Fibroblast of villous mesenchyme (primary cell): ENCODE results near the gene YKT6. TPM values are rescaled to one million over a fixed set of nuclear protein-coding genes. Genes with fewer than 3 reads are reported as not detected.

Experiments used
- DNase-seq: peaks from one replicate; pipeline ENCODE4 v3.0.0-alpha.2; 2010; ENCODE audit warnings: low read depth
- H3K4me3 ChIP-seq: 2 replicates; pipeline ENCODE4 v1.5.1; 2011; ENCODE audit warnings: low read depth, mild to moderate bottlenecking, low read length
- total RNA-seq: library from RNA; depleted of rRNA; stranded (reverse); fragments of >200 nt; gene quantifications from 2 replicates; pipeline ENCODE4 v1.2.3, GENCODE V29; 2012
- TF ChIP-seq, protein P1 (sequence below): IDR thresholded peaks from 2 replicates; pipeline ENCODE4 v1.5.1; 2012; ENCODE audit warnings: low read depth, mild to moderate bottlenecking, low read length; ENCODE audit not compliant: insufficient read depth

YKT6 gene
- total RNA-seq, 1 donor: 108 TPM

DNA sequence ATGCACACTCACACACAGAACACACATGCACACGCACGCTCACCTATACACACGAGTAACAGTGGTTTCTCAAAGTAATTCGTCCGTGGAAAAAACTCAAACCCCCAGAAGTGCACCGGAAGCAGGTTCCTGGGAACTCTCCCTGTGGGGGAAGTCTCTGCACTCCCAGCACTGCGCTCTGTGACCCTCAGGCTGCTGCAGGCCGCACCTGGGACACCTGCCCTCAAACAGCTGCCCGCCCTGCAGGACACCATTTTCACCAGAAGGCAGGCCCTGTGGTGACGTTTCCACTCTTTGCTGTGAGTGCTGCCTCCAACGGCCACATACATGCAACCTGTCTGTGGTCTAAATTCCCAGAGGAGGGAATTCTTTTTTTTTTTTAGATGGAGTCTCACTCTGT is 21.3 kb downstream of the YKT6 start:
- TF ChIP-seq, protein P1, sequence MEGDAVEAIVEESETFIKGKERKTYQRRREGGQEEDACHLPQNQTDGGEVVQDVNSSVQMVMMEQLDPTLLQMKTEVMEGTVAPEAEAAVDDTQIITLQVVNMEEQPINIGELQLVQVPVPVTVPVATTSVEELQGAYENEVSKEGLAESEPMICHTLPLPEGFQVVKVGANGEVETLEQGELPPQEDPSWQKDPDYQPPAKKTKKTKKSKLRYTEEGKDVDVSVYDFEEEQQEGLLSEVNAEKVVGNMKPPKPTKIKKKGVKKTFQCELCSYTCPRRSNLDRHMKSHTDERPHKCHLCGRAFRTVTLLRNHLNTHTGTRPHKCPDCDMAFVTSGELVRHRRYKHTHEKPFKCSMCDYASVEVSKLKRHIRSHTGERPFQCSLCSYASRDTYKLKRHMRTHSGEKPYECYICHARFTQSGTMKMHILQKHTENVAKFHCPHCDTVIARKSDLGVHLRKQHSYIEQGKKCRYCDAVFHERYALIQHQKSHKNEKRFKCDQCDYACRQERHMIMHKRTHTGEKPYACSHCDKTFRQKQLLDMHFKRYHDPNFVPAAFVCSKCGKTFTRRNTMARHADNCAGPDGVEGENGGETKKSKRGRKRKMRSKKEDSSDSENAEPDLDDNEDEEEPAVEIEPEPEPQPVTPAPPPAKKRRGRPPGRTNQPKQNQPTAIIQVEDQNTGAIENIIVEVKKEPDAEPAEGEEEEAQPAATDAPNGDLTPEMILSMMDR: no peak
- DNase-seq: no peak
- no peak overlapping the region for H3K4me3 ChIP-seq

DNA sequence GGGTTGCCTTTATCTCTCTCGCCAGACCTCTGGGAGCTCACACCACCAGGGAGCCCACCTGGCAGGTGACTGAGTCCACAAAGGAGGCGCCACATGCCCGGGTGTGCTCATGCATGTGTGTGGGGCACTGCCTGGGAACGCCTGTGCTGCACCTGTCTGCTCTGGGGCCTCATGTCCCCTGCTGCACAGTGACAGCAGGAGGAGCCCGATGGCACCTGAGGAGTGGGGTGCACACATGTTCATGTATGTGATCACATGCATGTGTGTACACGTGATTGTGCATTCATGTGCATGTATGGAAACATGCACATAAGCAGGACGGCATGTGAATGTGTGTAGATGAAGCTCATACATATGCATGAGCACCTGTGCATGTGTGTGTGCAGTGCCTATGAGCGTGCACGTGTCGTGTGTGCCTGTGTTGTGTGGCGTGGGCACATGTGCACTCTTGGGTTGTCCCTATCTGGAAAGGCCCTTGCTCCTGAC is 22.0 kb downstream of the YKT6 start:
- no peak overlapping the region for H3K4me3 ChIP-seq
- TF ChIP-seq, protein P1: no peak
- DNase-seq: no peak

DNA sequence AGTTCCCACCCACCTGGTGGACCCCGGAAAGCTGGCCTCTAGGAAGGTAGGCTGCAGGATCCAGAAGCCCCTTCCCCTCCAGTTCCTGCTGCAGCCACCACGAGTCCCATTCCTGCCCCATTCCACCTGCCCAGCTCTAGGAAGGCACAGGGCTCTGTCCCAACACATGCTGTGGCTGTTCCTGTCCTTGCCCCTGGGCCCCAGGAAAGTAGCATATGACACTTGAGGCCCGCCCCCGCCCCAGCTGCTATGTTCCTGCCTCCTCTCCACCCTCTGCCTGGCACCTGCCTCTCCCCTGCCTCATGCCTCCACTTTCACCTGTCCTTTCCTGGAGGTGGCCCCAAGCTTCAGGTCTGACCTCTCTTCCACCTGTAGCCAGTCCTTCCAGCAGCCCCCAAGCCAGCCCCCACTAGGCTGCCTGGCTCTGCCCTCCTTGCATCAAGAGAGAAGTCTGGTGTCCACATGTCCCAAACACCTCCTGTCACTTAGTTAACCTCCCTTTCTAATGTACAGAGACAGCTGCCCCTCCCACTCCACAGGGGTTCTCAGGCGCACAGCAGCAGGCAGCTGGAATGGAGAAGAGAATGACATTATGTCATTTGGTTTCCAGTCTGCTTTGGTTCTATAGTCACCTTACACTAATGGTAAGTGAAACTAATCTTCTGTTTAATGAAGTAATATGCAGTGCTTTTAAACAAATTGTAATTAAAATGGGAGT is 22.7 kb downstream of the YKT6 start:
- DNase-seq: no peak
- H3K4me3 ChIP-seq: no peak overlapping the region
- TF ChIP-seq, protein P1: no peak

DNA sequence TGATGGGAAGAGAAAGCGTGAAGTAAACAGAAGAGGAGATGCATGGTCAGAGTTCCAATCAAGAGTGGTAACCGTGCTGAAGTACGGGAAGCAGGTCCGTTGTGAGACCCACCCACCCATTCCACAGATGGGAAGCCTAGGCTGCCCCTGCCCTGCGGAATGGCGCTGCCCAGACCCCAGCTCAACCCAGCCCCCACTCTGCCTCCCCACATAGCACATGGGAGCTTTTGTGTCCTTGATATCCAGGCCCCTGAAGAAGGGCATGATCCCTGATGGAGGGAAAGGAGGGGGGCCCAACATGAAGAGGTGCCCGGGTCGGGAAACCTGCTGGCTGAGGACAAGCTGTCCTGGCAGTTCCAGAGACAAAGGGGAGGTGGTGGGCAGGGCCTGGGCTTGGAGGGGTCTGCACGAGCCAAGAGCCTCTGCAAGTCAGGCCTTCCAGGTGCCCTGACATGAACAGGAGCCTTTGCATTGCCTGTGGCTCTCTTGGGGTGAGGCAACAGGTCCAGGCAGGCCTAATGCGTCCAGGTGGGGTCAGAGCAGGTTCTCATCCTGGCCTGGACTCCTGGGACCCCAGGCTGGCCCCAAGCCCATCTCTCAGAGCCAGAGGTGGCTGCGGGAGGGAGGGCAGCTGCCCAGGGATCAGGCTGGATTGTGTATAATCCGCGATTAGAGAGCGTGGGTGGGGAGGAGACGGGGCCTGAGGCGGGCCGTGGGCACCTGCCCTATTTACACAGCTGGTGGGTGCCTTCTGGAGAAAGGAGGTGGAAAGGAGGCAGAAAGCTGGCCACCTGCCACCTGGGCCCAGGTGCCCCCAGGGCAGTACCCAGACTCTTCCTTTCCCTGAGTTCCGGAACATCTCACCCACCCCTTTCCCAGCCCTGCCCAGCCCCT is 23.5 kb downstream of the YKT6 start:
- no peak overlapping the region for H3K4me3 ChIP-seq
- TF ChIP-seq, protein P1: no peak
- no peak for DNase-seq

DNA sequence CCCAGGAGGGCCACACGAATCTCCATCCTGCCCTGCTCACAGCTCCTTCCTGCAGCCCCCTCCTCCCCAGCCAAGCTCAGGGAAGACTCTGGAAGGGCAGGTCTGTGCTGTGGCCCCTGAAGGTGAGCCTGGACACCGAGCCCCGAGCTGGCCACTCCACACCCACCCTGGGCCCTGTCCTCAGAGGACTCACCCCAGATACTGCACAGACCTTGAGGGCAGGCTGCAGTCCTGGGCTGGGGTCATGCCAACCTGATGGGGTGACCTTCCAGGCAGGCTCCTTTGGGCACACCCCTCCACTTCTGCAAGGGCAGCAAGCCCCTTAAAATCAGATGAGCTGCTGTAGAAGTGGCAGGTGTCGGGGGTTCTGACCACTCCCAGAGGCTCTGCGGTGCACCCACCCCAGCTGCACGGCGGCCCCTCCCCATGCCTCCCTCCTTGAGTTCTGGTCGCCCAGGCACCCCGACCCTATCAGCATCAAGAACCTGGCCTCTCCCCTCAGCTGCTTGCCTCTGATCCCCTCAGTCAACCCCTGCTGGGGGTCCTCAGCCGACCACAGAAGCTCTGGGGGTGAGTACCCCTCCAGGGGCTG is 24.3 kb downstream of the YKT6 start:
- no peak overlapping the region for H3K4me3 ChIP-seq
- no peak for DNase-seq
- TF ChIP-seq, protein P1: no peak

DNA sequence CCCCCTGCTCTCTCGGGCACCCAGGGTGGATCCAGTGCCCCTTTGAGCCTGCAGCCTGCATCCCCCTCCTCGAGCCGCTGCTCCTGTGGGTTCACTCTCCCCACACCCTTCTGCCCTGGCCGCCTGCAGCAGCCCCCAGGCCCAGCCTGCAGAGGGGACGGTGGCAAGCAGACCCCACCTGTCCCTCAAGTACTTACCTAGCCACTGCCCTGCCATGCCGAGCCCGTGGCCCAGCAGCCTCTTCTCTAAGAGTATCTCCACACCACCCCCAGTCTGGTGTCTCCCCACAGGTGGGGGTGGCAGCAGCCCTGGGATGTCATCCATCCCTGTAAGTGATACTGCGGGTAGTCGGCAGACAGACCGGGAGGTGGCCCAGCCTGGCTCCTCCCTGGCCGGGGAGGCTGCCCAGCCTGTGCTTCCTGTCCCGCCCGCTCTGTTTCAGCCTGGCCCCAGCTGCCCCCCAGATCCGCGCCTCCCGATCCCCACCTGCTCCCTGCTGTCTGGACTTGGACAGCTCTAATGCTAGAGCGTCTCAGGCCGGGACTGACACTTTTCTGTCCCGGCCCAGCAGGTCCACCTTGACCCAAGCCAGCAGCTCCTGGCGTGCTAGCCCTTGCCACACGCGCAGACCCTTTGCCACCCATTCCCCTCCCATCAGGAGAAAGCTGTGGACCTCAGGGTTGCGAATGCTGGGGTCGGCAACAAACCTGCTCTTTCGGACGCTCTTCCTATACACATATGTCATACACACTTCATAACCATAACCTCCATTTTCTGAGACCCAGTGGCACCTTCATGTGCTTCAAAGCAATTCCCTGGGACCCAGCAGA is 25.0 kb downstream of the YKT6 start:
- no peak for DNase-seq
- H3K4me3 ChIP-seq: no peak overlapping the region
- TF ChIP-seq, protein P1: no peak
